ENCODE data around the gene FNDC8. TPM values are rescaled to one million over a fixed set of nuclear protein-coding genes. Genes with fewer than 3 reads are reported as not detected.
A peak's percentile ranks its signal among the peaks of the same experiment; 100 is the strongest.
"Not testable (repeated sequence)": the region's sequence is repeated elsewhere in the genome, so short reads cannot be mapped to it uniquely, and the experiment has no call there.

The FNDC8 gene
- total and polyA plus RNA-seq, 9 of the 15 experiments (the other 6 are each of a cell fraction or from before 2014, with no cell fraction given): 0.04 TPM; not detected in 8

DNA sequence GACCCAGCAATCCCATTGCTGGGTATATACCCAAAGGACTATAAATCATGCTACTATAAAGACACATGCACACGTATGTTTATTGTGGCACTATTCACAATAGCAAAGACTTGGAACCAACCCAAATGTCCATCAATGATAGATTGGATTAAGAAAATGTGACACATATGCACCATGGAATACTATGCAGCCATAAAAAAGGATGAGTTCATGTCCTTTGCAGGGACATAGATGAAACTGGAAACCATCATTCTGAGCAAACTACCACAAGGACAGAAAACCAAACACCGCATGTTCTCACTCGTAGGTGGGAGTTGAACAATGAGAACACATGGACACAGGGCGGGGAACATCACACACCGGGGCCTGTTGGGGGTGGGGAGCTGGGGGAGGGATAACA, 58.0 kb downstream of the FNDC8 start:
- H3K9me1 ChIP-seq (ENCODE audit: control insufficient read depth, insufficient read depth, low read length); H3K27ac ChIP-seq (ENCODE audit: extremely low read depth, low read depth, low read length); in situ Hi-C loops (cut with MboI); POLR2A ChIA-PET; H3K4me1 ChIP-seq (replicated peaks in 1 of 2; ENCODE audit: control insufficient read depth in 2 of 2, insufficient read depth in 2 of 2, low read length in 2 of 2); H3K9ac ChIP-seq (ENCODE audit: insufficient read depth in 1 of 2, low read depth in 2 of 2, low read length in 2 of 2); H3K4me3 ChIP-seq; H4K20me1 ChIP-seq (replicated peaks; ENCODE audit: control insufficient read depth, insufficient read depth, low read length); intact Hi-C loops (cut with micrococcal nuclease); H3K9me3 ChIP-seq (replicated peaks; ENCODE audit: control insufficient read depth, insufficient read depth, low read depth, low read length); H3K36me3 ChIP-seq (ENCODE audit: control insufficient read depth, insufficient read depth, low read length); H3K79me2 ChIP-seq (ENCODE audit: control insufficient read depth, insufficient read depth, low read length); DNase-seq (ENCODE audit: extremely low read depth in 1 of 4, low spot score in 3 of 4); CTCF ChIA-PET (ENCODE audit: low intra/inter-chr PET ratio); ATAC-seq; H2AFZ ChIP-seq (ENCODE audit: low read depth, low read length); FAIRE-seq; H3K4me2 ChIP-seq (ENCODE audit: insufficient read depth, low read length); BruUV-seq (replicated peaks): not testable (repeated sequence)
- peak; percentile 64 for TF ChIP-seq ZNF146 (CRISPR knock-in tag; IDR thresholded peaks at IDR 0.05; ENCODE audit: unreplicated experiment)
- WGBS (ENCODE audit: insufficient coverage, low coverage, missing lambda C conversion rate): 0% methylated on average over 4 of the region's 5 CpGs
- peaks cover 7 to 24% of the 10 kb centered on the region in 2 experiments for H3K27me3 ChIP-seq (ENCODE audit: control insufficient read depth in 2 of 2, insufficient read depth in 2 of 2, low read length in 2 of 2)

Small RNAs within 50 kb of the gene (small RNA-seq; reads per million reads assigned to genes)
- gene AC004223.1: not detected
- not detected for gene RNU6-840P

Other genes starting within 250 kb of the FNDC8 start
Only the 7 nearest of the 9 such genes appear.
- gene LIG3, start 141.1 kb upstream of the FNDC8 start, total RNA-seq (2014; rRNA removed): 64.1 and 75.0 TPM in 2 replicates
- 36.8 and 42.5 TPM in 2 replicates for gene LIG3, start 141.1 kb upstream of the FNDC8 start, total RNA-seq (2014; rRNA removed; fragmentation: Illumina TruSeq; extraction: Trizol)
- gene LIG3, start 141.1 kb upstream of the FNDC8 start, total RNA-seq (2015; rRNA removed; fragmentation: Illumina TruSeq; extraction: Trizol): 33.4 and 38.4 TPM in 2 replicates
- 55.4 and 55.6 TPM in 2 replicates for gene LIG3, start 141.1 kb upstream of the FNDC8 start, total RNA-seq (2021)
- 50.6 and 68.2 TPM in 2 replicates for gene LIG3, start 141.1 kb upstream of the FNDC8 start, polyA plus RNA-seq (2011; rRNA removed)
- gene LIG3, start 141.1 kb upstream of the FNDC8 start, polyA plus RNA-seq (2014; fragmentation: Illumina TruSeq; extraction: Trizol): 40.3 and 43.0 TPM in 2 replicates
- gene LIG3, start 141.1 kb upstream of the FNDC8 start, polyA plus RNA-seq (2014; fragmentation: Nextera tagmentation; extraction: Ambion mirVana): 10 to 100 TPM in 1 of 2 experiments, 1 to 10 TPM in 1; 7.6 to 21.5 TPM
- gene LIG3, start 141.1 kb upstream of the FNDC8 start, polyA plus RNA-seq (2014; rRNA removed): 52.3 and 54.3 TPM in 2 replicates
- 12.7 and 16.4 TPM in 2 replicates for gene RFFL, start 57.9 kb upstream of the FNDC8 start, total RNA-seq (2014; rRNA removed)
- gene RFFL, start 57.9 kb upstream of the FNDC8 start, total RNA-seq (2014; rRNA removed; fragmentation: Illumina TruSeq; extraction: Trizol): 12.5 and 12.8 TPM in 2 replicates
- gene RFFL, start 57.9 kb upstream of the FNDC8 start, total RNA-seq (2015; rRNA removed; fragmentation: Illumina TruSeq; extraction: Trizol): 12.4 and 12.5 TPM in 2 replicates
- gene RFFL, start 57.9 kb upstream of the FNDC8 start, total RNA-seq (2021): 18.1 and 19.3 TPM in 2 replicates
- gene RFFL, start 57.9 kb upstream of the FNDC8 start, polyA plus RNA-seq (2011; rRNA removed): 11.9 and 15.9 TPM in 2 replicates
- 13.7 and 13.9 TPM in 2 replicates for gene RFFL, start 57.9 kb upstream of the FNDC8 start, polyA plus RNA-seq (2014; fragmentation: Illumina TruSeq; extraction: Trizol)
- 1 to 10 TPM; 3.4 to 3.7 TPM for gene RFFL, start 57.9 kb upstream of the FNDC8 start, polyA plus RNA-seq (2014; fragmentation: Nextera tagmentation; extraction: Ambion mirVana)
- 9.2 and 9.6 TPM in 2 replicates for gene RFFL, start 57.9 kb upstream of the FNDC8 start, polyA plus RNA-seq (2014; rRNA removed)
- 6.3 and 7.6 TPM in 2 replicates for gene RAD51D, start 1.8 kb upstream of the FNDC8 start, total RNA-seq (2014; rRNA removed)
- 7.4 and 8.7 TPM in 2 replicates for gene RAD51D, start 1.8 kb upstream of the FNDC8 start, total RNA-seq (2014; rRNA removed; fragmentation: Illumina TruSeq; extraction: Trizol)
- 8.7 and 10.3 TPM in 2 replicates for gene RAD51D, start 1.8 kb upstream of the FNDC8 start, total RNA-seq (2015; rRNA removed; fragmentation: Illumina TruSeq; extraction: Trizol)
- 16.9 and 19.0 TPM in 2 replicates for gene RAD51D, start 1.8 kb upstream of the FNDC8 start, total RNA-seq (2021)
- 10.1 and 15.2 TPM in 2 replicates for gene RAD51D, start 1.8 kb upstream of the FNDC8 start, polyA plus RNA-seq (2011; rRNA removed)
- 8.4 and 11.1 TPM in 2 replicates for gene RAD51D, start 1.8 kb upstream of the FNDC8 start, polyA plus RNA-seq (2014; fragmentation: Illumina TruSeq; extraction: Trizol)
- gene RAD51D, start 1.8 kb upstream of the FNDC8 start, polyA plus RNA-seq (2014; fragmentation: Nextera tagmentation; extraction: Ambion mirVana): 1 to 10 TPM; 2.2 to 2.5 TPM
- 10.1 and 15.2 TPM in 2 replicates for gene RAD51D, start 1.8 kb upstream of the FNDC8 start, polyA plus RNA-seq (2014; rRNA removed)
- gene NLE1, start 20.7 kb downstream of the FNDC8 start, total RNA-seq (2014; rRNA removed): 44.9 and 53.4 TPM in 2 replicates
- 18.0 and 24.6 TPM in 2 replicates for gene NLE1, start 20.7 kb downstream of the FNDC8 start, total RNA-seq (2014; rRNA removed; fragmentation: Illumina TruSeq; extraction: Trizol)
- 28.2 and 30.0 TPM in 2 replicates for gene NLE1, start 20.7 kb downstream of the FNDC8 start, total RNA-seq (2015; rRNA removed; fragmentation: Illumina TruSeq; extraction: Trizol)
- 63.2 and 69.0 TPM in 2 replicates for gene NLE1, start 20.7 kb downstream of the FNDC8 start, total RNA-seq (2021)
- gene NLE1, start 20.7 kb downstream of the FNDC8 start, polyA plus RNA-seq (2011; rRNA removed): 21.2 and 26.5 TPM in 2 replicates
- gene NLE1, start 20.7 kb downstream of the FNDC8 start, polyA plus RNA-seq (2014; fragmentation: Illumina TruSeq; extraction: Trizol): 29.4 and 45.9 TPM in 2 replicates
- gene NLE1, start 20.7 kb downstream of the FNDC8 start, polyA plus RNA-seq (2014; fragmentation: Nextera tagmentation; extraction: Ambion mirVana): 1 to 10 TPM; 3.8 to 7.0 TPM
- gene NLE1, start 20.7 kb downstream of the FNDC8 start, polyA plus RNA-seq (2014; rRNA removed): 36.0 and 41.0 TPM in 2 replicates
- gene UNC45B, start 26.2 kb downstream of the FNDC8 start, total RNA-seq (2014; rRNA removed): not detected in 2 replicates
- gene UNC45B, start 26.2 kb downstream of the FNDC8 start, total RNA-seq (2014; rRNA removed; fragmentation: Illumina TruSeq; extraction: Trizol): not detected in 2 replicates
- not detected in 2 replicates for gene UNC45B, start 26.2 kb downstream of the FNDC8 start, total RNA-seq (2015; rRNA removed; fragmentation: Illumina TruSeq; extraction: Trizol)
- gene UNC45B, start 26.2 kb downstream of the FNDC8 start, total RNA-seq (2021): not detected in 2 replicates
- not detected in 2 replicates for gene UNC45B, start 26.2 kb downstream of the FNDC8 start, polyA plus RNA-seq (2011; rRNA removed)
- not detected in 2 replicates for gene UNC45B, start 26.2 kb downstream of the FNDC8 start, polyA plus RNA-seq (2014; fragmentation: Illumina TruSeq; extraction: Trizol)
- gene UNC45B, start 26.2 kb downstream of the FNDC8 start, polyA plus RNA-seq (2014; fragmentation: Nextera tagmentation; extraction: Ambion mirVana): not detected
- not detected in 2 replicates for gene UNC45B, start 26.2 kb downstream of the FNDC8 start, polyA plus RNA-seq (2014; rRNA removed)
- not detected in 2 replicates for gene SLC35G3, start 72.8 kb downstream of the FNDC8 start, total RNA-seq (2014; rRNA removed)
- not detected in 2 replicates for gene SLC35G3, start 72.8 kb downstream of the FNDC8 start, total RNA-seq (2014; rRNA removed; fragmentation: Illumina TruSeq; extraction: Trizol)
- not detected in 2 replicates for gene SLC35G3, start 72.8 kb downstream of the FNDC8 start, total RNA-seq (2015; rRNA removed; fragmentation: Illumina TruSeq; extraction: Trizol)
- not detected in 2 replicates for gene SLC35G3, start 72.8 kb downstream of the FNDC8 start, total RNA-seq (2021)
- gene SLC35G3, start 72.8 kb downstream of the FNDC8 start, polyA plus RNA-seq (2011; rRNA removed): not detected in 2 replicates
- gene SLC35G3, start 72.8 kb downstream of the FNDC8 start, polyA plus RNA-seq (2014; fragmentation: Illumina TruSeq; extraction: Trizol): not detected in 2 replicates
- not detected for gene SLC35G3, start 72.8 kb downstream of the FNDC8 start, polyA plus RNA-seq (2014; fragmentation: Nextera tagmentation; extraction: Ambion mirVana)
- not detected in 2 replicates for gene SLC35G3, start 72.8 kb downstream of the FNDC8 start, polyA plus RNA-seq (2014; rRNA removed)
- under 0.01 and 0.08 TPM in 2 replicates for gene SLFN5, start 121.5 kb downstream of the FNDC8 start, total RNA-seq (2014; rRNA removed)
- gene SLFN5, start 121.5 kb downstream of the FNDC8 start, total RNA-seq (2014; rRNA removed; fragmentation: Illumina TruSeq; extraction: Trizol): 0.06 and 0.07 TPM in 2 replicates
- 0.11 TPM in 2 replicates for gene SLFN5, start 121.5 kb downstream of the FNDC8 start, total RNA-seq (2015; rRNA removed; fragmentation: Illumina TruSeq; extraction: Trizol)
- gene SLFN5, start 121.5 kb downstream of the FNDC8 start, total RNA-seq (2021): 0.18 and 0.20 TPM in 2 replicates
- 0.01 TPM in 1 of 2 replicates, not detected in the other for gene SLFN5, start 121.5 kb downstream of the FNDC8 start, polyA plus RNA-seq (2011; rRNA removed)
- gene SLFN5, start 121.5 kb downstream of the FNDC8 start, polyA plus RNA-seq (2014; fragmentation: Illumina TruSeq; extraction: Trizol): 0.01 and 0.11 TPM in 2 replicates
- gene SLFN5, start 121.5 kb downstream of the FNDC8 start, polyA plus RNA-seq (2014; fragmentation: Nextera tagmentation; extraction: Ambion mirVana): under 1 TPM in 1 of 2 experiments, not detected in 1; 0.10 TPM
- 0.01 TPM in 2 replicates for gene SLFN5, start 121.5 kb downstream of the FNDC8 start, polyA plus RNA-seq (2014; rRNA removed)